Measurements from ENCODE around the gene RAET1E.
"Not testable (repeated sequence)": the region's sequence is repeated elsewhere in the genome, so short reads cannot be mapped to it uniquely, and the experiment has no call there.

The RAET1E gene

DNA sequence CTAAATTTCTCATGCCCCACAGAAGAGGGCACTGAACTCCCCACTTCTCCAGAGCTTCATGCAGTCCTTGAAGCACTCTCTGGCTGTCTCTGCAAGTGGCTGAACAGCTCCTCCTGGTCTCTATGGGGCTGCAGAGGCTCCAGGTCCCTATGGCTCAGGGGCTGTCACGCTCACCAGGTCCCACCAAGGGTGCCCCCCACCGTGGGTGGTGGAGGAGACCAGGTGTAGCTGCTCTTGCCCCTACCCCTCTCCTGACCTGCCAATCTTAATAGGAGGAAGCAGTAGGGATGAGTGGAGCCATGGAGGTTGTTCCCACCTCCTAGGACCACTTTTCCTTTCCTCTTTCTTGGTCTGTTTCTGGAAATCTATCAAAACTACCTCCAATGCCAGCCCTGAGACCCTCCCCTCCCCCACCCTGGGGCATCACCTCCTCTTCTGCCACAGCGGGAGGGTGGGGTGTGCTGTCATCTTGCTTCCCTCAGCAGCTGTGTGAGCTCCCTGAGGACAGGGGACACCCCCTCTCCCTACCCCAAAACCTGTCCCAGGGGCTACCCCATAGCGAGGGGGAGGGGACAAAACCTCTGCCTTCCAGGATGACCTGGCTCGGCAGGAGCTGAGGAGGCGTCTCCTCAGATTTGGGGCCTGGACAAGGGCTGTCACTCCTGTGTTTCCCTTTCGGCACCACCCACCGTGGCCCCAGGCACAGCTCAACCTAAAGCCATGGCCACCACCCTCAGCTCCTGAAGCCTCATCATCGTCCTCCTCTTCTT lies 12.0 kb upstream of the RAET1E start:
- H3K4me3 ChIP-seq (ENCODE audit: low read depth, low read length) = no peak overlapping the region
- TF ChIP-seq, protein P1, sequence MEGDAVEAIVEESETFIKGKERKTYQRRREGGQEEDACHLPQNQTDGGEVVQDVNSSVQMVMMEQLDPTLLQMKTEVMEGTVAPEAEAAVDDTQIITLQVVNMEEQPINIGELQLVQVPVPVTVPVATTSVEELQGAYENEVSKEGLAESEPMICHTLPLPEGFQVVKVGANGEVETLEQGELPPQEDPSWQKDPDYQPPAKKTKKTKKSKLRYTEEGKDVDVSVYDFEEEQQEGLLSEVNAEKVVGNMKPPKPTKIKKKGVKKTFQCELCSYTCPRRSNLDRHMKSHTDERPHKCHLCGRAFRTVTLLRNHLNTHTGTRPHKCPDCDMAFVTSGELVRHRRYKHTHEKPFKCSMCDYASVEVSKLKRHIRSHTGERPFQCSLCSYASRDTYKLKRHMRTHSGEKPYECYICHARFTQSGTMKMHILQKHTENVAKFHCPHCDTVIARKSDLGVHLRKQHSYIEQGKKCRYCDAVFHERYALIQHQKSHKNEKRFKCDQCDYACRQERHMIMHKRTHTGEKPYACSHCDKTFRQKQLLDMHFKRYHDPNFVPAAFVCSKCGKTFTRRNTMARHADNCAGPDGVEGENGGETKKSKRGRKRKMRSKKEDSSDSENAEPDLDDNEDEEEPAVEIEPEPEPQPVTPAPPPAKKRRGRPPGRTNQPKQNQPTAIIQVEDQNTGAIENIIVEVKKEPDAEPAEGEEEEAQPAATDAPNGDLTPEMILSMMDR (IDR thresholded peaks at IDR 0.05; ENCODE audit: low read depth, low read length) = no peak

DNA sequence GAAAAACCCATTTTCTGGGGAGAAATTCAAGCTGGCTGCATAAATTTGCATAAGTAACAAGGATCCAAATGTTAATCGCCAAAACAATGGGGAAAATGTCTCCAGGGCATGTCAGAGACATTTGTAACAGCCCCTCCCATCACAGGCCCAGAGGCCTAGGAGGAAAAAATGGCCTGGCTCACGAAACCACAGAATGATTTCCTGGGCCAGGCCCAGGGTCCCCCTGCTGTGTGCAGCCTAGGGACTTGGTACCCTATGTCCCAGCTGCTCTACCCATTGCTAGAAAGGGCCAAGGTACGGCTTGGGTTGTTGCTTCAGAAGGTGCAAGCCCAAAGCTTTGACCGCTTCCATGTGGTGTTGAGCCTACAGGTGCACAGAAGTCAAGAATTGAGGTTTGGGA lies 10.6 kb upstream of the RAET1E start:
- not testable (repeated sequence) for H3K4me3 ChIP-seq (ENCODE audit: low read depth, low read length)

DNA sequence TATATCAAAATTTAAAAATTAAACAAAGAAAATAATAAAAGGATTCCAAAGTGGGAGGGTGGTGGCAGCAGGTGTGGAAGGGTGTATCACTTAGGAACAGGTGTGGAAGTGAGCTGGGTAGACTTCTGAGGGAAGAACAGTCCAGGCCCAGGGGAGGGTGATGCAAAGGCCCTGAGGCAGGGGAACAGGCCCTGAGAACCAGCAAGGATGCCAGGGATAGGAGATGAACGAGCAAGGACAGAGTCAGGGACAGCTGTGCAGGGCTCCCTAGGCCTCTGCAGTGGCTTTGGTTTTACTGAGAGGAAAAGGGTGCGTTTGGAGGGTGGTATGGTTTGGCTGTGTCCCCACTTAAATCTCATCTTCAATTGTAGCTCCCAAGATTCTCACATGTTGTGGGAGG lies 9.4 kb upstream of the RAET1E start:
- H3K4me3 ChIP-seq (ENCODE audit: low read depth, low read length) = no peak overlapping the region
- TF ChIP-seq, protein P1 (IDR thresholded peaks at IDR 0.05; ENCODE audit: low read depth, low read length) = no peak

DNA sequence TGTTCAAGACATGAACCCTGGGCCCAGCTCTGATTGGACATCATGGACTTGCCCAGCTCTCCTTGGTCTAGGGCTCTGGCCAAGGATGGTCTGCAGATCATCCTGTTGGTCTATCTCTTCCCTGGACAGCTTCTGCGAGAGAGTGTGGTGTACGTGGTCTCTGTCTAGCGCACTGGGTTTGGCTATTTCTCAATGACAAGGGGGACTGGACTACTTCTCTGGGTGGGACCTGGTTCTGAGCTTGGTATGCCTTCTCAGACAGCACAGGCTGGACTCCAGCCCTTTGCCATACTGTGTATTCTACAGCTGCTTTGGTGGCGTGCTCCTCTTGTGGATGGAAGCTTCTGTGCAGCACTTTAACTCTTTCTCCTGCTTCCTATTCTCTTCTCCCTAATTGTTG lies 8.5 kb upstream of the RAET1E start:
- TF ChIP-seq, protein P1 (IDR thresholded peaks at IDR 0.05; ENCODE audit: low read depth, low read length) = no peak
- no peak overlapping the region for H3K4me3 ChIP-seq (ENCODE audit: low read depth, low read length)

DNA sequence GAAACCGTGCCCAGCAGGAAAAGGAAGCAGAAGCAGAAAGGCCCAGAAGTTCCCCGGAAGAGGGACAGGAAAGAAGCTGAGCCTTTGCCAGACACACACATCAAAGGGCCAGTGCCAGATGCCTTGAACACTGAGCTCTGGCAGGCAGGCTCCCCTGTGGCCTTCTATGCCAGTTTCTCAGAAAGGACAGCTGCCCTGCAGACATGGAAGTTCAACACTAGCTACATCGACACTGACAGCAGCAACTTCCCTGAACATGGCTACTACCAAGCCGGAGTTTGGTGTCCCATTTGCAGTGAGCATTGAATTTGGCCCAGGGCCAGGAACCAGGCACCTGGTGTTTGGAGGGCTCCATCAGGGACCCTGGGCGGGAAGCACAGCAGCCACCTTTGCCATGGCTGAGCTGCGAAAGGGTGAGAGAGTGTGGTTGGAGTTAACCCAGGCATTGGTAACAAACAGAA lies 8.0 kb upstream of the RAET1E start:
- H3K4me3 ChIP-seq (ENCODE audit: low read depth, low read length) = no peak overlapping the region
- TF ChIP-seq, protein P1 (IDR thresholded peaks at IDR 0.05; ENCODE audit: low read depth, low read length) = no peak

DNA sequence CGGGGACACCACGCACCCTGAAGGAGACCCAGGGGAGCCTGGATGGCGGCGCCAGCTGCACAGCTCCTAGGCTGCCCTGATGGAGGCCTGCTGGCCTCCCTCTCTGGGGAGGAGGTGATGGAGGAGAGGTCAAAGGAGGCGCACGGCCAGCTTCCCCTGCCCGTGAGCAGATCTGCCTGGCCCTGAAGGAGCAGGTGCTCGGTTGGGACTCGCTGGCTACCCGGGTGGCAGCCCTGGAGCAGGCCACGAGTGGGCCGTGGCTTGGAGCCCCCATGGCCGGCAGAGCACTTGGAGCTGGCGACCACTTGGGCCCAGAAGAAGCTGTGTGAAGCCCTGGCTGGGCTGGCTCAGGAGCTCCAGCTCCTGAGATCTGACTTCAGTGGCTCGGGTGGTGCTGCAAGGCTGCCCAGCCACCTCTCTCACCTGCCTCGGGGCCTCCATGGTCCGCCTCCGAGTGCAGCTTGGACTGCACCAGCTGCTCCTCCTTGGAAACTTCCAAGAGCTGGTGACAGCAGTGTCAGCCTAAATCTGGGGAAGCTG lies 7.5 kb upstream of the RAET1E start:
- TF ChIP-seq, protein P1 (IDR thresholded peaks at IDR 0.05; ENCODE audit: low read depth, low read length) = no peak
- no peak overlapping the region for H3K4me3 ChIP-seq (ENCODE audit: low read depth, low read length)

DNA sequence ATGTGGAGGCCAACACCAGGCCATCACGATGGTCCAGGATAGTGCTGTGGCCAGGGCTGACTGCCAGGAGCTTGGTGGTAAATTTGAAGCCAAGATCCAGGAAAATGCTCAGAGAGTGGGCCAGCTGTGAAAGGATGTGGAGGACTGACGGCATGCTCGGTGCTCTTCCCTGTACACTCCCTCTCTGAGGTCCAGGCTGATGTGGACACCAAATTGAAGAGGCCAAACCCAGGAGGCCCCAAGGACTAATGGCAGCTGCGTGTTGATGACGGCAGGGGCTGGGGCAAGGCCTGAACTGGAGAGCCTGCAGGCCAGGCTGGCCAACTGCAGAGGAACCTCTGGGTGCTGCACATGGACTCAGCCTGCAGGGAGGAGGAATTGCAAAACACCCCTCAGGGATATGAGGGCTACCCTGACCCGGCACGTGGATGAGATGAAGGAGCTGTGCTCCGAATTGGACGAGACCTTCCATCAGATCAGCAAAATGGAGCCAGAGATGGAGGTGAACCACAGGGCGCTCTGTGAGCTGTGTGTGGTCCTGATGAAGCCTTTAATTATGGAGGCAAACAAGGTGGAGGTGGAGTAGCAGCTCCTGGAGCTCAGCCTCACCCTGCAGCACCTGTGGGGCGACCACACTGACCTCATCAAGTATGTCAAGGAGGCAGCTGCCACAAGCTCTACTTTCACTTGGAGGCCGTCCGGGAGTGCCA lies 6.9 kb upstream of the RAET1E start:
- TF ChIP-seq, protein P1 (IDR thresholded peaks at IDR 0.05; ENCODE audit: low read depth, low read length) = no peak

More for the DNA sequence above, 6.9 kb upstream of the RAET1E start:
- H3K4me3 ChIP-seq (ENCODE audit: low read depth, low read length) = no peak overlapping the region
